Mesenteric fat pad (tissue), 1 donor: ENCODE results near the gene TMEM272. TPM values are rescaled to one million over a fixed set of nuclear protein-coding genes. Genes with fewer than 3 reads are reported as not detected.

Experiments
- DNase-seq: peaks from one replicate; pipeline ENCODE4 v3.0.0-alpha.2; 2020; ENCODE audit warnings: low spot score
- total RNA-seq: library from RNA; stranded (reverse); fragmentation: NEBNext Ultra II Directional; extraction: Animal tissue kit (Norgen Biotek cat#: 25700); gene quantifications from one replicate; pipeline ENCODE4 v1.2.1, GENCODE V29; 2021
- donor health status: DM: yes; HTN: yes; CAD: no.

The TMEM272 gene
- total RNA-seq, 1 donor from 2014 or later: 0.32 TPM

- no peak for DNase-seq
Observed at GRCh38 chr13:51782026-51782710, 62.8 kb downstream of the TMEM272 start.

- DNase-seq: no peak
Observed at GRCh38 chr13:51781246-51782022, 63.5 kb downstream of the TMEM272 start.

GRCh38 chr13:51780099-51780498 is 64.9 kb downstream of the TMEM272 start:
- no peak for DNase-seq

GRCh38 chr13:51778392-51778791 is 66.6 kb downstream of the TMEM272 start:
- no peak for DNase-seq

- DNase-seq: no peak
Observed at GRCh38 chr13:51777921-51778320, 67.1 kb downstream of the TMEM272 start.

GRCh38 chr13:51776179-51776578 is 68.8 kb downstream of the TMEM272 start:
- no peak for DNase-seq

- DNase-seq: no peak
Observed at GRCh38 chr13:51773515-51773914, 71.5 kb downstream of the TMEM272 start.

GRCh38 chr13:51772781-51773180 is 72.2 kb downstream of the TMEM272 start:
- DNase-seq: no peak

- no peak for DNase-seq
Observed at GRCh38 chr13:51772105-51772455, 72.9 kb downstream of the TMEM272 start.

- no peak for DNase-seq
Observed at GRCh38 chr13:51771418-51772104, 73.4 kb downstream of the TMEM272 start.

- DNase-seq: no peak
Observed at GRCh38 chr13:51770681-51771417, 74.1 kb downstream of the TMEM272 start.

- DNase-seq: no peak
Observed at GRCh38 chr13:51770160-51770559, 74.8 kb downstream of the TMEM272 start.

- DNase-seq: no peak
Observed at GRCh38 chr13:51769455-51770127, 75.4 kb downstream of the TMEM272 start.

- DNase-seq: no peak
Observed at GRCh38 chr13:51768976-51769375, 76.0 kb downstream of the TMEM272 start.

GRCh38 chr13:51768378-51768921 is 76.5 kb downstream of the TMEM272 start:
- DNase-seq: no peak

- DNase-seq: no peak
Observed at GRCh38 chr13:51767100-51767499, 77.9 kb downstream of the TMEM272 start.

- no peak for DNase-seq
Observed at GRCh38 chr13:51765142-51765515, 79.8 kb downstream of the TMEM272 start.

GRCh38 chr13:51764184-51765141 is 80.5 kb downstream of the TMEM272 start:
- DNase-seq: no peak

- no peak for DNase-seq
Observed at GRCh38 chr13:51763486-51763885, 81.5 kb downstream of the TMEM272 start.
